ENCODE data around the gene PLGRKT.

DNA sequence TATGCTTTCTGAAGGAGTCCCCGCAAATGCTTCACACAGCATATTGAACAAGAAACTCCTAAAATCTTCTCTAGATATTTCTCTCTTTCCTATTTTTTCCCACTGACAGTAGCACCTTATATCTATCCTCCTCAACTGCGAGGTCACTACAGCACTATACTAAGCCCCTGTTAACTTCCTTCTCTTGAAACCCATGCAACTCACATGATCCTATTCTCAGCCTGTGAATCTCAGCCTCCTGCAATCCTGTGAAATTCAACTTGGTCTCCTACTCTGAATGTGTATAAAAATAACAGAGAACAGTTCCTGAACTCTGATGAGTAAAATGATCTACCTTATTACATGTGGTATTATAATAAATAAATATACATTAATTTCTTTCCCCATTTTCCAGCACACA is 6.1 kb upstream of the PLGRKT start:
- no peak for TF ChIP-seq EZH2 (IDR thresholded peaks at IDR 0.05; ENCODE audit: insufficient read depth, poor library complexity, severe bottlenecking)
- no peak for TF ChIP-seq EZH2phosphoT487 (IDR thresholded peaks at IDR 0.05; ENCODE audit: insufficient read depth, low read depth)

Measured in GM23248 (cell line).